Panc1 (cell line): ENCODE data around the gene IFT57. TPM values are rescaled to one million over a fixed set of nuclear protein-coding genes. Genes with fewer than 3 reads are reported as not detected.

Experiments
- ATAC-seq: fragments of 200-7000 bp; cut with Tn5 transposase; 2 replicates; pipeline ENCODE4 v1.9.1; 2020; ENCODE audit warnings: mild to moderate bottlenecking, moderate library complexity
- BruUV-seq: library from RNA; stranded (reverse); fragments of 400-500 nt; replicated peaks from 2 replicates; lab custom pipeline; 2021; lab: Mats Ljungman, UMichigan
- CTCF ChIA-PET: fragments of 300-600 bp; sonication (Branson Sonifier 250); formaldehyde crosslinking; loops from one replicate; lab custom pipeline; 2022; ENCODE audit warnings: antibody characterized with exemption; lab: Charles Lee
- POLR2A ChIA-PET: fragments of 300-600 bp; sonication (Branson Sonifier 250); formaldehyde crosslinking; loops from one replicate; lab custom pipeline; 2022; ENCODE audit warnings: antibody characterized with exemption; lab: Charles Lee
- DNase-seq: peaks from one replicate; pipeline ENCODE4 v3.0.0-alpha.2; 2010; ENCODE audit warnings: low read depth, low spot score
- H3K27ac ChIP-seq: 2 replicates; pipeline ENCODE4 v1.5.1; 2011; ENCODE audit warnings: mild to moderate bottlenecking, low read length, inconsistent platforms
- H3K27me3 ChIP-seq: fragments of 200-500 bp; sonication (Bioruptor generic); 2 replicates; pipeline ENCODE4 v1.6.0; 2014; ENCODE audit warnings: low read length, inconsistent platforms; ENCODE audit not compliant: control insufficient read depth, insufficient read depth
- H3K36me3 ChIP-seq: fragments of 200-500 bp; sonication (Bioruptor generic); 2 replicates; pipeline ENCODE4 v1.5.1; 2014; ENCODE audit warnings: inconsistent platforms, mild to moderate bottlenecking, low read length, moderate library complexity; ENCODE audit not compliant: control insufficient read depth, insufficient read depth
- H3K4me1 ChIP-seq: 2 replicates; pipeline ENCODE4 v1.5.1; 2011; ENCODE audit warnings: inconsistent platforms, mild to moderate bottlenecking, low read length, moderate library complexity; ENCODE audit not compliant: control insufficient read depth, insufficient read depth
- H3K4me3 ChIP-seq, 2 experiments: 2 replicates each; pipeline ENCODE4 v1.5.1; 2011 to 2012; ENCODE audit warnings: low read depth in 2 of 2, low read length in 2 of 2, mild to moderate bottlenecking in 2 of 2, inconsistent platforms in 1 of 2, moderate library complexity in 1 of 2
- H3K9me3 ChIP-seq: fragments of 200-500 bp; sonication (Bioruptor generic); 2 replicates; pipeline ENCODE4 v1.5.1; 2014; ENCODE audit warnings: low read depth, mild to moderate bottlenecking, inconsistent platforms, low read length, moderate library complexity; ENCODE audit not compliant: control insufficient read depth, insufficient read depth
- CTCF ChIP-seq: fragments of 450-650 bp; IDR thresholded peaks from 2 replicates; pipeline ENCODE4 v1.5.1; 2017; ENCODE audit warnings: mild to moderate bottlenecking
- POLR2AphosphoS5 ChIP-seq: IDR thresholded peaks from 2 replicates; pipeline ENCODE4 v1.6.1; 2012; ENCODE audit warnings: mild to moderate bottlenecking, low read depth, low read length, moderate library complexity
- REST ChIP-seq, 2 experiments: IDR thresholded peaks; 2 replicates each; pipeline ENCODE4 v1.6.1; 2011 to 2012; ENCODE audit warnings: low read depth in 2 of 2, control low read depth in 1 of 2, low read length in 1 of 2, mild to moderate bottlenecking in 1 of 2, moderate library complexity in 1 of 2; ENCODE audit not compliant: insufficient read depth in 1 of 2
- SIN3A ChIP-seq: IDR thresholded peaks from 2 replicates; pipeline ENCODE4 v1.6.1; 2012; ENCODE audit warnings: low read depth, mild to moderate bottlenecking, low read length, moderate library complexity, borderline replicate concordance; ENCODE audit not compliant: insufficient read depth
- TCF7L2 ChIP-seq: IDR thresholded peaks from 2 replicates; pipeline ENCODE4 v1.6.1; 2011; ENCODE audit warnings: mild to moderate bottlenecking, low read depth, low read length, inconsistent platforms
- in situ Hi-C: cut with HindIII; loops from 2 replicates; pipeline ENCODE4 v1.10.0; 2016; ENCODE audit warnings: low sequenced_read_pairs, low pct_unique_long_range_greater_than_20kb
- intact Hi-C: fragments of 100-400 bp; cut with micrococcal nuclease; formaldehyde crosslinking; loops from one replicate; pipeline ENCODE4 v1.10.0; 2022; ENCODE audit not compliant: unreplicated experiment
- total RNA-seq: library from RNA; stranded (reverse); gene quantifications from one replicate; pipeline ENCODE4 v1.2.1, GENCODE V29; 2021; ENCODE audit not compliant: unreplicated experiment

IFT57 gene
- total RNA-seq, 1 experiment from 2014 or later, result 45.7 TPM

GRCh38 chr3:108145578-108145977, 76.6 kb downstream of the IFT57 start:
- TF ChIP-seq REST (IDR thresholded peaks at IDR 0.05; ENCODE audit: insufficient read depth in 1 of 2, low read depth in 2 of 2, low read length in 1 of 2) (no peak), CTCF (no peak), SIN3A (no peak), TCF7L2 (no peak), POLR2AphosphoS5 (no peak)
- intact Hi-C loops, result no loop called here
- H3K36me3 ChIP-seq, result no peaks in the 10 kb centered on the region
- H3K27ac ChIP-seq, result no peak overlapping the region
- no peaks in the 10 kb centered on the region for H3K27me3 ChIP-seq
- H3K4me1 ChIP-seq, result no peaks in the 10 kb centered on the region
- BruUV-seq, result no TSS peak
- ATAC-seq (no peak), DNase-seq (no peak)
- no peak overlapping the region for H3K4me3 ChIP-seq
- POLR2A ChIA-PET, result no interaction called here
- in situ Hi-C loops, result no loop called here
- CTCF ChIA-PET, result no interaction called here
- peaks cover 14% of the 10 kb centered on the region; the same call in 1 of the 2 replicates for H3K9me3 ChIP-seq

DNA sequence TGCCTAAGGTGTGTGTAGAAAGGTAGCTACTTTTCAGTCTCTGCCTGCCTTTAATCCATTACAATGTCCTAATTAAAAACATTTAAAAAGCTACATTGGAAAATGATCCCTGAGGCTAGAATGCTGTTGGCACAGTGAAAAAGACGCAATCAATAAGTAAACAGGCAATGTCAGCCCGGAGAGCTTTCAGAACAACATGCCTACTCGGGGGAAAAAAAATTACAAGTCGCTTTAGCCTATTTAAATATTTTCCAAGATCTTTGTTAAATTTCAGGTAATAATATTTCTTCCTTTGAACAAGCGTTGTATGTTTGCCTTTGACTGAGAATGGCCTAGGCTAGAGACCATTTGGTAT, 84.8 kb downstream of the IFT57 start:
- POLR2A ChIA-PET, result interaction anchor here (0.6 kb wide), 1 partner anchor 1642 kb away, joined by 3 read pairs; no protein-coding TSS in a partner anchor
- CTCF ChIA-PET, result no interaction called here
- intact Hi-C loops, result no loop called here
- in situ Hi-C loops, result no loop called here
- ATAC-seq (no peak), DNase-seq (no peak)
- peaks cover 19% of the 10 kb centered on the region for H3K4me1 ChIP-seq
- BruUV-seq, result no TSS peak
- no peaks in the 10 kb centered on the region for H3K27me3 ChIP-seq
- no peak overlapping the region for H3K27ac ChIP-seq
- H3K36me3 ChIP-seq, result no peaks in the 10 kb centered on the region
- H3K4me3 ChIP-seq, result no peak overlapping the region
- TF ChIP-seq CTCF (no peak), REST (IDR thresholded peaks at IDR 0.05; ENCODE audit: insufficient read depth in 1 of 2, low read depth in 2 of 2, low read length in 1 of 2) (no peak), SIN3A (no peak), POLR2AphosphoS5 (no peak), TCF7L2 (no peak)
- H3K9me3 ChIP-seq, result no peaks in the 10 kb centered on the region
